ENCODE measurements around the gene PDZD7.

DNA sequence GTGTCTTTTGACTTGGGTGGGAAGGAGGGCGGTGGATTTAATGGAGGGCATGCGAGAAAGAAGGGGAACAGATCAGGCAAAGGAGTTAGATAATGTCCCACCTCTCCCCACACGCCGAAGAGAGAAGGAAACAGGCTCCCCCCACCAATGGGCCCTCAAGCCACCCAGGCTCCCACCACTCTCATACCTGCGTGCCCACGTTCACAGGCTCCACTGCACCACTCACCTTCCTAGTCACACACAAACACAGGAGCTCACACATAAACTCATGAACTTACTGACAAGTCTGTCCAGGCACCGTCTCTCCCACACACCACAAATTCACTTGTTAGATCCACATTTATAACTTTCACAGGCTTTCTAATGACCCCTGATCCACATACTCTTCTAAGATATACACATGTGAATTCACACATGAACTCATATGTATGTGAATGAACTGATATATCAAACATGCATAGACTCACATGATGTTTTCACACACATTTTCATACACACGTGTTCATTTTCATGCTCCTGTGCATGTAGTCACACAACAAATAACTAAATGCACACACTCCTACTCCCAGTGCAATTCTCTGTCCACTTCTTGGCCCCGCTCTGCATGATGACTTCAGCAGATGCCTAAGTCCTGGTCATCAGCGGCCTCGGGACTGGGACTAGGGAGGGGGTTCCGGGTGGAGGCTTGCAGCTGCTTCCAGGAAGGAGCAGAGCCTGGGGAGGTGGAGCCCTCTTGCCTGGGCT is 29.8 kb downstream of the PDZD7 start:
- TF ChIP-seq GATA2 (IDR thresholded peaks at IDR 0.05; ENCODE audit: low read depth, low read length) (no peak), GATA3 (IDR thresholded peaks at IDR 0.05; ENCODE audit: low read depth, low read length) (no peak)
